Natural killer cell (primary cell): Measurements from ENCODE around the gene ARPIN. TPM values are rescaled to one million over a fixed set of nuclear protein-coding genes. Genes with fewer than 3 reads are reported as not detected.

ENCODE experiments used
- ATAC-seq, 3 donors: fragments of 150-1000 bp in 2 of 3; fragments of 200-7000 bp in 1 of 3; cut with Tn5 transposase; 1 replicate in 1 of 3; 2 replicates in 2 of 3; pipeline ENCODE4 v1.10.0; 2021; ENCODE audit warnings: mild to moderate bottlenecking in 2 of 3, moderate library complexity in 2 of 3
- DNase-seq, 2 donors: peaks; one replicate each; pipeline versions ENCODE4 v3.0.0 to v3.0.0-alpha.2; 2013 to 2021; ENCODE audit warnings: mixed read lengths in 1 of 2
- H3K27ac ChIP-seq: one replicate; pipeline ENCODE4 v1.5.1; 2013; ENCODE audit warnings: mild to moderate bottlenecking, low read length
- H3K27me3 ChIP-seq: one replicate; pipeline ENCODE4 v1.6.1; 2013; ENCODE audit warnings: low read length; ENCODE audit not compliant: control insufficient read depth, insufficient read depth
- H3K36me3 ChIP-seq: one replicate; pipeline ENCODE4 v1.6.1; 2013; ENCODE audit warnings: low read length; ENCODE audit not compliant: control insufficient read depth, insufficient read depth
- H3K4me1 ChIP-seq: one replicate; pipeline ENCODE4 v1.6.1; 2013; ENCODE audit warnings: low read length; ENCODE audit not compliant: control insufficient read depth, insufficient read depth
- H3K4me3 ChIP-seq: one replicate; pipeline ENCODE4 v1.5.1; 2013; ENCODE audit warnings: low read length
- H3K9me3 ChIP-seq: one replicate; pipeline ENCODE4 v1.6.1; 2013; ENCODE audit warnings: low read length; ENCODE audit not compliant: control insufficient read depth, insufficient read depth
- H3K27ac Mint-ChIP-seq, 2 donors: one replicate each; pipeline ENCODE4 v1.8.0; 2022; ENCODE audit warnings: mild to moderate bottlenecking in 2 of 2, mixed read lengths in 2 of 2, moderate library complexity in 1 of 2
- H3K27me3 Mint-ChIP-seq, 2 donors: one replicate each; pipeline ENCODE4 v1.8.0; 2022; ENCODE audit warnings: low read depth in 2 of 2, mixed read lengths in 2 of 2
- H3K36me3 Mint-ChIP-seq: one replicate; pipeline ENCODE4 v1.8.0; 2022; ENCODE audit warnings: mixed read lengths
- H3K4me1 Mint-ChIP-seq, 2 donors: one replicate each; pipeline ENCODE4 v1.8.0; 2022; ENCODE audit warnings: mixed read lengths in 2 of 2
- H3K4me3 Mint-ChIP-seq: one replicate; pipeline ENCODE4 v1.8.0; 2022; ENCODE audit warnings: mild to moderate bottlenecking, moderate library complexity, mixed read lengths
- H3K9me3 Mint-ChIP-seq, 2 donors: one replicate each; pipeline ENCODE4 v1.8.0; 2022; ENCODE audit warnings: mixed read lengths in 2 of 2
- WGBS: methylation state at CpG from one replicate; pipeline ENCODE4 v1.1.7; 2013; ENCODE audit warnings: missing lambda C conversion rate; ENCODE audit not compliant: insufficient coverage; 5-methylcytosine and 5-hydroxymethylcytosine counted together
- intact Hi-C: fragments of 100-400 bp; cut with micrococcal nuclease; formaldehyde crosslinking; loops from one replicate; pipeline ENCODE4 v1.14.2; 2022
- total RNA-seq, 4 donors: library from RNA; stranded (reverse); fragments of 120-200 nt in 1 of 4; gene quantifications; one replicate each; pipeline versions ENCODE4 v1.2.3 to v1.2.4, GENCODE V29; 2013 to 2022
- TF ChIP-seq, protein P1 (sequence below): fragments of 200-600 bp; IDR thresholded peaks from one replicate; pipeline ENCODE4 v1.8.0; 2022; ENCODE audit warnings: antibody characterized with exemption

The ARPIN gene
- total RNA-seq, 3 donors from 2014 or later (not counting 1 experiment from before 2014, with no cell fraction given): 0.23 to 5.5 (median 0.38) TPM

DNA sequence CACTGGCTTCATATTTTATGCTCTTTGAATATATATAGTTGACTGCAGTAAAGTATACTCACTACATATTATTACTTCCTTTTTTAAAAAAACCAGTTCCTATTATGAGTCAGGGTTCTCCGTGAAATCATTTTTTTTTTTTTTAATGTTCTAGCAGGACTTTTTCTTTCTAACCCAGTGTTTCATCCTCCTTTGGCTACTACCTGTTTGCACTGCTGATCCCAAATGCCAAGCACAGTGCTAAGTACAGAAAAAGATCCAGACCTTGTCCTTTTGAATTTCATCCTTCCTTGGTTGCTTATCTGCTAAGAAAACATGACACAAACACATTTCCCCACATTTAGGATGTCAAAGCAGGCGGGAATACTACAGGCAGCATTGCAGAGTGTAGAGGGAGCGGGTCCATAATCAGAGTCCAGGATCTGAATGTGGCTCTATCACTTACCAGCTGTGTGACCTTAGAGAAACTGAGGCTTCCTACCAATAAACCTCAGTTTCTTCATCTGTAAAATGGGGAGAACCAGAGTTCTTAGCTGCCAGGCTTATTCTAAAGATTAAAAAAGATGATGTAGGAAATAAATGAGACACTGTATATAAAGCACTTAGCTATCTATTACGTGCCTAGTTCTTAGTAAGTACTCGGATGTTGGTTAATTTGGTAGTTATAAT, 60.9 kb downstream of the ARPIN start:
- Mint-ChIP-seq H3K4me3 (no peak overlapping the region), H3K9me3 (no peaks in the 10 kb centered on the region), H3K27ac (peak overlapping the region; percentile 8 to 15), H3K36me3 (no peaks in the 10 kb centered on the region), H3K4me1 (peaks cover 0 to 4% of the 10 kb centered on the region in 2 donors), H3K27me3 (no peaks in the 10 kb centered on the region)
- TF ChIP-seq, protein P1, sequence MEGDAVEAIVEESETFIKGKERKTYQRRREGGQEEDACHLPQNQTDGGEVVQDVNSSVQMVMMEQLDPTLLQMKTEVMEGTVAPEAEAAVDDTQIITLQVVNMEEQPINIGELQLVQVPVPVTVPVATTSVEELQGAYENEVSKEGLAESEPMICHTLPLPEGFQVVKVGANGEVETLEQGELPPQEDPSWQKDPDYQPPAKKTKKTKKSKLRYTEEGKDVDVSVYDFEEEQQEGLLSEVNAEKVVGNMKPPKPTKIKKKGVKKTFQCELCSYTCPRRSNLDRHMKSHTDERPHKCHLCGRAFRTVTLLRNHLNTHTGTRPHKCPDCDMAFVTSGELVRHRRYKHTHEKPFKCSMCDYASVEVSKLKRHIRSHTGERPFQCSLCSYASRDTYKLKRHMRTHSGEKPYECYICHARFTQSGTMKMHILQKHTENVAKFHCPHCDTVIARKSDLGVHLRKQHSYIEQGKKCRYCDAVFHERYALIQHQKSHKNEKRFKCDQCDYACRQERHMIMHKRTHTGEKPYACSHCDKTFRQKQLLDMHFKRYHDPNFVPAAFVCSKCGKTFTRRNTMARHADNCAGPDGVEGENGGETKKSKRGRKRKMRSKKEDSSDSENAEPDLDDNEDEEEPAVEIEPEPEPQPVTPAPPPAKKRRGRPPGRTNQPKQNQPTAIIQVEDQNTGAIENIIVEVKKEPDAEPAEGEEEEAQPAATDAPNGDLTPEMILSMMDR: no peak
- WGBS: 76% methylated on average over 4 of the region's 5 CpGs
- Histone ChIP-seq H3K36me3 (peaks cover 16% of the 10 kb centered on the region), H3K27me3 (no peaks in the 10 kb centered on the region), H3K27ac (no peak overlapping the region), H3K4me1 (no peaks in the 10 kb centered on the region), H3K9me3 (no peaks in the 10 kb centered on the region), H3K4me3 (no peak overlapping the region)
- intact Hi-C loops: no loop called here
- no peak for DNase-seq
- no peak for ATAC-seq

DNA sequence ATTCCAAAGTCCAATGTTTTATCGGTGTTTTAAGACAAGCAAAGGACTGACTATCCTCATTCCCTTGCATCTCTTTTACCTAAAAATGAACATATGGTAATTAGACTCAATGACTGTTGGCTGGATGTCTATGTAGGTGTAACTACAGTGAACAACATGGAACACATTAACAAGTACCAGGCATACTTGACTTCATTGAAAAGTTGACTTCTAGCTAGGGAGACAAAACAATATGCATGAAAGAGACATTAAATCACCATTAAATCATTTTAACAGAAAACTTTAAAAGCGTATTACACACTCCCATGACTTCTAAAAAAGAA, 63.8 kb downstream of the ARPIN start:
- Mint-ChIP-seq H3K27ac (no peak overlapping the region), H3K27me3 (no peaks in the 10 kb centered on the region), H3K4me1 (peaks cover 0 to 4% of the 10 kb centered on the region in 2 donors), H3K9me3 (no peaks in the 10 kb centered on the region), H3K4me3 (no peak overlapping the region), H3K36me3 (no peaks in the 10 kb centered on the region)
- Histone ChIP-seq H3K27ac (peak overlapping the region; percentile 16), H3K4me3 (no peak overlapping the region), H3K36me3 (peaks cover 18% of the 10 kb centered on the region), H3K27me3 (no peaks in the 10 kb centered on the region), H3K9me3 (no peaks in the 10 kb centered on the region), H3K4me1 (no peaks in the 10 kb centered on the region)
- 83% methylated on average over 1 of the region's 2 CpGs for WGBS
- ATAC-seq: no peak
- TF ChIP-seq, protein P1: no peak
- intact Hi-C loops: no loop called here
- DNase-seq: no peak

DNA sequence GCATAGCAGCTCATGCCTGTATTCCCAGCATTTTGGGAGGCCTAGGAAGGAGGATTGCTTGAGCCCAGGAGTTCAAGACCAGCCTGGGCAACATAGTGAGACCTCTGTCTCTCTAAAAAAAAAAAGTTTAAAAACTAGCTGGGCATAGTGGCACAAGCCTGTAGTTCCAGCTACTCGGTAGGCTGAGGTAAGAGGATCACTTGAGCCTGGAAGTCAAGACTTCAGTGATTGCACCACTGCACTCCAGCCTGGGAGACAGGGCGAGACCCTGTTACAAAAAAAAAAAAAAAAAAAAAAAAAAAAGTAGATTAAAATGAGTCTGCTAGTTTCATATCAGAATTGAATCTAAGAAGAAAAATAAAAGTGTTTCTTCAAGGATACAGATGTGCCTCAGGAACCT, 65.7 kb downstream of the ARPIN start:
- H3K27me3 Mint-ChIP-seq: no peaks in the 10 kb centered on the region
- H3K9me3 Mint-ChIP-seq: no peaks in the 10 kb centered on the region
- peaks cover 0 to 4% of the 10 kb centered on the region in 2 donors for H3K4me1 Mint-ChIP-seq
- no peak overlapping the region for H3K4me3 ChIP-seq
- H3K36me3 Mint-ChIP-seq: no peaks in the 10 kb centered on the region
- H3K27me3 ChIP-seq: no peaks in the 10 kb centered on the region
- ATAC-seq (no peak), DNase-seq (no peak)
- no peak overlapping the region for H3K4me3 Mint-ChIP-seq
- H3K27ac ChIP-seq: no peak overlapping the region
- H3K4me1 ChIP-seq: no peaks in the 10 kb centered on the region
- no peaks in the 10 kb centered on the region for H3K9me3 ChIP-seq
- H3K36me3 ChIP-seq: peaks cover 12% of the 10 kb centered on the region
- intact Hi-C loops: no loop called here
- WGBS: 84% methylated on average over 2 of the region's 2 CpGs
- TF ChIP-seq, protein P1: no peak
- no peak overlapping the region for H3K27ac Mint-ChIP-seq

DNA sequence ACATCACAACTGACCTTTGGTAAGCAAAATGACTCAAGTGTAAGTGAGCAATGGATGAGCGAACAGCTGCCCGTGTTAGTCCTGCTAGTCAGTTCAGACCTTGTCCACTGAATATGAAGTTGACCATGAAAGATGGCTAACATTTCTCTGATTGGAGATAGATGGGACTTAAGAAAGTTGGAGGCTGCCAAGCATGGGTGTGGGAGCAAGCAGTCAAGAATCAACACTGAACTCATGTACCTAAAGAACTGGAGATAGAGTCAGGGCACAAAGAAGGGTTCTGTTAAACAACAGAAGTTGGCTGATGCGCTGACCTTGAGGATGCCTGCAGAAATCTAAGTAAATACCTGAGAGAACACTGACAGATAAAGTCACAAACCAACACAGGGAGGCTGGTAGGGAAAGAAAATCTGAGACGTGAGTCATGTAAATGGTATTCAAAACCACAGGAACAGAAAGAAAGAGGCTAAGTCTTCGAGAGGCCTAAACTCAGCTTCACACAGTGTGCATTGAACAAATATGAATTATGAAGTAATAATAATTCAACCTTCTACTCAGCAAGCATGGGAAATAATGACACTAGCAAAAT, 67.4 kb downstream of the ARPIN start:
- Mint-ChIP-seq H3K36me3 (no peaks in the 10 kb centered on the region), H3K9me3 (no peaks in the 10 kb centered on the region), H3K27me3 (no peaks in the 10 kb centered on the region), H3K27ac (no peak overlapping the region), H3K4me1 (peaks cover 0 to 4% of the 10 kb centered on the region in 2 donors), H3K4me3 (no peak overlapping the region)
- DNase-seq (no peak), ATAC-seq (no peak)
- intact Hi-C loops: no loop called here
- Histone ChIP-seq H3K4me1 (no peaks in the 10 kb centered on the region), H3K36me3 (peaks cover 7% of the 10 kb centered on the region), H3K27ac (no peak overlapping the region), H3K9me3 (no peaks in the 10 kb centered on the region), H3K27me3 (no peaks in the 10 kb centered on the region), H3K4me3 (no peak overlapping the region)
- WGBS: 92% methylated on average over 4 of the region's 5 CpGs
- TF ChIP-seq, protein P1: no peak
